ENCODE data around the gene IL17RE.
A peak's percentile ranks its signal among the peaks of the same experiment; 100 is the strongest.

Gene IL17RE

GRCh38 chr3:9951962-9952805 is 49.5 kb downstream of the IL17RE start, which contains the start of gene PRRT3 (continued):
- no peak for TF ChIP-seq PATZ1 (CRISPR knock-in tag; IDR thresholded peaks at IDR 0.05; ENCODE audit: borderline replicate concordance)

- peak; percentile 5; the same call in 2 of the 3 replicates for ATAC-seq
- TF ChIP-seq CSDC2 (CRISPR knock-in tag; IDR thresholded peaks at IDR 0.05) (no peak), ARNTL (CRISPR knock-in tag; IDR thresholded peaks at IDR 0.05; ENCODE audit: borderline replicate concordance, low read depth) (no peak), OSR1 (CRISPR knock-in tag; IDR thresholded peaks at IDR 0.05) (no peak), BACH2 (CRISPR knock-in tag; IDR thresholded peaks at IDR 0.05; ENCODE audit: borderline replicate concordance) (no peak), CREB5 (CRISPR knock-in tag; IDR thresholded peaks at IDR 0.05; ENCODE audit: low read depth) (no peak), PPARA (CRISPR knock-in tag; IDR thresholded peaks at IDR 0.05; ENCODE audit: borderline replicate concordance) (no peak), SNAI2 (CRISPR knock-in tag; IDR thresholded peaks at IDR 0.05) (no peak), ZNF565 (CRISPR knock-in tag; conservative IDR thresholded peaks at IDR 0.05; ENCODE audit: low read depth) (no peak), ZFP30 (CRISPR knock-in tag; IDR thresholded peaks at IDR 0.05) (no peak), TOX (CRISPR knock-in tag; IDR thresholded peaks at IDR 0.05; ENCODE audit: borderline replicate concordance) (no peak), ISL1 (CRISPR knock-in tag; IDR thresholded peaks at IDR 0.05) (no peak), ESRRG (CRISPR knock-in tag; IDR thresholded peaks at IDR 0.05) (no peak), ZNF8 (CRISPR knock-in tag; IDR thresholded peaks at IDR 0.05) (no peak), PATZ1 (CRISPR knock-in tag; IDR thresholded peaks at IDR 0.05; ENCODE audit: borderline replicate concordance) (no peak), ZNF70 (CRISPR knock-in tag; IDR thresholded peaks at IDR 0.05) (no peak)
Measured at GRCh38 chr3:9955067-9955502, 52.4 kb downstream of the IL17RE start.

GRCh38 chr3:9955611-9956352 is 53.1 kb downstream of the IL17RE start:
- ATAC-seq: no peak
- TF ChIP-seq ZFP3 (CRISPR knock-in tag; IDR thresholded peaks at IDR 0.05): no peak
- TF ChIP-seq SNAI2 (CRISPR knock-in tag; IDR thresholded peaks at IDR 0.05): no peak
- TF ChIP-seq OSR1 (CRISPR knock-in tag; IDR thresholded peaks at IDR 0.05): no peak
- no peak for TF ChIP-seq BACH2 (CRISPR knock-in tag; IDR thresholded peaks at IDR 0.05; ENCODE audit: borderline replicate concordance)
- no peak for TF ChIP-seq ZNF8 (CRISPR knock-in tag; IDR thresholded peaks at IDR 0.05)
- TF ChIP-seq CSDC2 (CRISPR knock-in tag; IDR thresholded peaks at IDR 0.05): no peak
- no peak for TF ChIP-seq TSHZ2 (CRISPR knock-in tag; IDR thresholded peaks at IDR 0.05)
- TF ChIP-seq POU6F1 (CRISPR knock-in tag; IDR thresholded peaks at IDR 0.05; ENCODE audit: borderline replicate concordance, low read depth): no peak
- TF ChIP-seq TCF4 (CRISPR knock-in tag; IDR thresholded peaks at IDR 0.05; ENCODE audit: borderline replicate concordance): no peak
- no peak for TF ChIP-seq PATZ1 (CRISPR knock-in tag; IDR thresholded peaks at IDR 0.05; ENCODE audit: borderline replicate concordance)
- TF ChIP-seq ZC3H10 (CRISPR knock-in tag; IDR thresholded peaks at IDR 0.05): no peak
- no peak for TF ChIP-seq ZFP30 (CRISPR knock-in tag; IDR thresholded peaks at IDR 0.05)
